ENCODE results near the gene TTLL6.

GRCh38 chr17:48769009-48769675 is 47.9 kb downstream of the TTLL6 start:
- TF ChIP-seq CTCF (conservative IDR thresholded peaks at IDR 0.05; ENCODE audit: low read depth, low read length) (no peak), EZH2phosphoT487 (IDR thresholded peaks at IDR 0.05; ENCODE audit: borderline replicate concordance, low read length) (no peak)
